ENCODE results near the gene DPP6.

DNA sequence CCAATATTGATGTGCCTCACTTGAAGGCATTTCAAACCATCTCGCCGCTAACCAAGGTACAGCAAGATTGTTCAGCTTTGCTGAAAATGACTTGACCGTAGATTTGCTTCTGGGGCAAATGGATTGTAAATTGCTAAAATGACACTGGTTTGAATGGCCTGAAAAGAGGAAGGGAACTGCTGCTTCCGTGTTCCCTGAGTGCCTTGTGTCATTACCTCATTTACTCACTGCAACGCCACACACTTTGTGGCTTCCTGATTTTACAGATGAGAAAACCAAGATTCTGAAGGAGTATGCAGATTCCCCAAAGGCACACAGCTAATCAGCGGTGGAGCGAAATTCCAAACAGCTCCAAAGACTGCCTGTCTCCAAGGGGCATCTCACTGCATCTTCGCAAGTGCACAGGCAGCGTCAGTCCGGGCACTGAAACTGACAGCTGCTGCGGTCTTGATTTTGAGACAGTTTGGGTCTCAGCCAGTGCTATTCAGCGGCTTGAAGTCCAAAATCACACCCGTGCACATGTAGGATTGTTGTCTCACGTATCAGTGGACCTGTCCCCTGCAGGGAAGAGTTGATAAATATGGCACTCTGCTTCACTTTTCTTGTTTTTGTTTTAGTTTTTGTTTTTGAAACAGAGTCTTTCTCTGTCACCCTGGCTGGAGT, 290.9 kb downstream of the DPP6 start:
- TF ChIP-seq, protein P1, sequence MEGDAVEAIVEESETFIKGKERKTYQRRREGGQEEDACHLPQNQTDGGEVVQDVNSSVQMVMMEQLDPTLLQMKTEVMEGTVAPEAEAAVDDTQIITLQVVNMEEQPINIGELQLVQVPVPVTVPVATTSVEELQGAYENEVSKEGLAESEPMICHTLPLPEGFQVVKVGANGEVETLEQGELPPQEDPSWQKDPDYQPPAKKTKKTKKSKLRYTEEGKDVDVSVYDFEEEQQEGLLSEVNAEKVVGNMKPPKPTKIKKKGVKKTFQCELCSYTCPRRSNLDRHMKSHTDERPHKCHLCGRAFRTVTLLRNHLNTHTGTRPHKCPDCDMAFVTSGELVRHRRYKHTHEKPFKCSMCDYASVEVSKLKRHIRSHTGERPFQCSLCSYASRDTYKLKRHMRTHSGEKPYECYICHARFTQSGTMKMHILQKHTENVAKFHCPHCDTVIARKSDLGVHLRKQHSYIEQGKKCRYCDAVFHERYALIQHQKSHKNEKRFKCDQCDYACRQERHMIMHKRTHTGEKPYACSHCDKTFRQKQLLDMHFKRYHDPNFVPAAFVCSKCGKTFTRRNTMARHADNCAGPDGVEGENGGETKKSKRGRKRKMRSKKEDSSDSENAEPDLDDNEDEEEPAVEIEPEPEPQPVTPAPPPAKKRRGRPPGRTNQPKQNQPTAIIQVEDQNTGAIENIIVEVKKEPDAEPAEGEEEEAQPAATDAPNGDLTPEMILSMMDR (IDR thresholded peaks at IDR 0.05; ENCODE audit: poor library complexity): no peak
- TF ChIP-seq EZH2 (IDR thresholded peaks at IDR 0.05; ENCODE audit: borderline replicate concordance): no peak
